NCI-H748 (cell line): ENCODE data around the gene SBF2.

Source experiments
- DNase-seq: peaks from one replicate; lab custom pipeline; 2025; ENCODE audit not compliant: unreplicated experiment; lab: John Stamatoyannopoulos, UW

The SBF2 gene

DNA sequence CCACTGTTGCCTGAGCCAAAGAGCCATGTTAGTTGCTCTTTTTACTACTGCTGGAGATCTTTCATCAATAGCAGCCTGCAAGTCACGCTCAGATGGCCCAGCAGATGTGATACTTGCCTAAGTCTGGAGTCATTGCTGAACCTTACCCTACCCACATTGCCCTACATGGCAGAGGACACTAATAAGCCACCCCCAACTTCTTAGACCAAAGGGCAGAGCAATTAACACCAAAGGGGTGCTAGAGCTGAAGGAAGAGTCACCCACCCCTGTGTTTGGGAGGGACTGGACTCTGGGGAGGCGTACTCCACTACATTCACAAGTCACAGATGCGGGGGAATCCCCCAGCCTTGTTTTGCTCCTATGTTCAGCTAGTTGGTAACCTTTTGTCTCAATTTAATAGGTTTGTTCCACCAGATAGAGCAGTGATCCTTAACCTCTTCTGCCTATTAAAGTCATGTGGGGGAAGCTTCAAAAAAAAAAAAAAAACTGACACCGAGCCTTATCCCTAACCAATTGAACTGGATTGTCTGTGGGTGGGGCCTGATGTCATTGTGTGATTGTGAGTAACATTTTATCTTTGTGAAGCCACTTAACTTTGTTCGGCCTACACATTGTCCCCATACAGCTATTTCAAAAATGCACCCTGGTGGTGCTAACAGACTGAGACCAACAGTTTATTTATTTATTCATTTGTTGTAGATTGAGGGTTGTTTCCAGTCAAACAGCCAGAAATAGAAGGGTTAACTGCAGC, 23.9 kb upstream of the SBF2 start:
- no peak for DNase-seq

DNA sequence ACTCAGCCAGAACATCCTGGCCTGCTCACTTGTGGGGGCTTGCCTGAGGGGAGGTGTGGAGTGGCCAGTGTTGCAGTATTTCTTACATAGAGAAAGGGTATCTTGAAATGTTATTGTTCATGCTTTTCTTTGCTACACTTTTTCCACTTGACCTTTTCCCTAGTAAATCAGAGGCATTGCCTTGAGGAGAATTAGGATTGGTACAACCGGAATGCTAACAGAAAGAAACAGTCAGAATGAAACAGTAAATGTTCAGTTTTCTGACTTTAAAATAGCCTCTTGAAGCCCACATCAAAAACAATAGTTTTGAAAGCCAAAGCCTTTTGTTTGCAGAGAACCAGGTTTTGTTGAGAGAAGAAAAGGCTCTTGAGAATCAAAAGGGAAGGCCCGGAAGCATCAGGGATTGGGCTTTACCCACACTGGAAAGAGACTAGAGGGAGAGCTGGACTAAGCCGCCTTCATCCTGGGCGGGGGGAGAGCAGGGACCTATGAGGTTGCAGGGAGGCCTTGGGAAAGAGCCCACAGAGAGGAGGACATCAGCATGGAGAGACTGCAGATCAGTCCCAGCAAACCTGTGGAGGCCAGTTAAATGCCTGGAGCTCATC, 23.2 kb upstream of the SBF2 start:
- no peak for DNase-seq

GRCh38 chr11:10315083-10315482, 21.1 kb upstream of the SBF2 start:
- no peak for DNase-seq

- peak; percentile 51 for DNase-seq
Measured at GRCh38 chr11:10314199-10315072, 20.4 kb upstream of the SBF2 start.

DNA sequence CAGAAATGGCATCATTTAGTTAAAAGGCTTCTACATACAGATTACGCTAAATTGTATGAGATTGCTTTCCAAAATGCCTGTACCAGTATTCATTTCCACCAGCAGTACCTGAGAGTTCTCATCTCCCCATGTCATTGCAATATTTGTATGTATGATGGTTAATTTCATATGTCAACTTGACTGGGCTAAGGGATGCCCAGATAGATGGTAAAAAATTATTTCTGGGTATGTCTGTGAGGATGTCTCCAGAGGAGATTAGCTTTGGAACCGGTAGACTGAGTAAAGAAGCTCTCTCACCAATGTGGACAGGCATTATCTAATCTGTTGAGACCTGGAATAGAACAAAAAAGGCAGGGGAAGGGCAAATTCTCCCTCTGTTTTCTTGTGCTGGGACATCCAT, 17.8 kb upstream of the SBF2 start:
- no peak for DNase-seq

DNA sequence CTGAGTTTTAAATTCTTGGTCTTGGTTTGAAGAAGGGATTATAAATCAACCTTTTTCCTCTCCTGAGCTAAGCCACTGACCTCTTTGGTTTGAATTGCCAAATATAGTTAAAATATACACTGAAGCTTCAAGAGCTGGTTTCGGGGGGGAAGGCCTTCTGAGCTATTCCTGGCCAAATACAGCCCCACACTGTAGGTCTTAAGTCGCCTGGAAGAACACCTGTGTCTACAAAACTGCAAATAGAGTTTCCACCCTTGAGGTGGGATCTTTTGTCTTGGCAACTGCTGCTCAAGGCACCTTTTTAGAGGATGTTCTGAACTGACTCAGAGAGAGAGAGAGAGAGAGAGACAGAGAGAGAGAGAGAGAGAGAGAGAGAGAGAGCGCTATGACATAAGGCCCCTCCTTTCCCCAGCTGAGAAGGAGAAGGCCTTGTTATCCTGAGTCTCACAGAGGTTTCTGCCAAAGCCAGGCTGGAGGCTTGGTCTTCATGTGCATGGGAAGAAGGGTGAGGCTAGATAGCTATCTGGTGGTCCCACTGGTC, 16.4 kb upstream of the SBF2 start:
- DNase-seq: no peak

DNA sequence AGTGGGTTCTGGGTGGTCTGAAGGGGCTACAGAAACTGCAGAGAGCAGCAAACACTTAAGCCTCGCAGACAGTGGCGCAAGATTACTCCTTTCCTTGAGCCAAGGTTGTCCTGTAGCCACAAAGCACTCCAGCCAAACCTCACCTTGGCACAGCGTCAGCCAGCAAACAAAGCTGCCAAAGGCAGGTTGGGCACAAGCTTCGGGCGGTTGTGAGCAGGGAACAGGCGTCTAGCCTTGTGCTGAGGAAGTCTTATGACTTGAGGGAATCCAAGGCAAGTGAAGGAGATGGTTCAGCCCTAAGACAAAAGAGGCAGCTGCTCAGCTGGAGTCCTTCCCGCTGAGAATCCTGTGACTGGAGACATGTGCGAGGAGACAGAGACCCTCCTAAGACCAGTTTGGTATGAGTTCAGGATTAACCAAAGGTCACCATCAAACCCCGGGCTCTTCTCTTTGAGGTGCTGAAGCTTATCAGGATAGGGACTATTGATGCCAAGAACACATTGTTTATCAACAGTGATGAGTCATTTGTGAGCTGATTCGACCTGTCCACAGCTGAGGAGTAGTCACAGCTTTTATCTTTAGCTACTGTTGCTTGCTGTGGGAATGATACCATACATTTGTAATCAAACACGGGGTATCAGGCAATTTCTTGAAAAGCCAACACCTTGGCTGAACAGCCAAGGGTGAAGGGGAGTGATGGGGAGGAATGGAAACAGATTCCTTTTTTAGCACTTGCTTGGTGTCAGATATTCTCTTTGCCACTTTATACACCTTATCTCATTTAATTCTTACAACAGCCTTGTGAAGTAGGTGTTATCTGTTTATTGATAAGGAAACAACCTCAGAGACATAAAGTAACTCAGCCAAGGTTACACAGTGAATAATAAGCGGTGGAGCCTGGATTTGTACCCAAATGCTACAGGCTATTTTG, 15.4 kb upstream of the SBF2 start:
- DNase-seq: no peak

- DNase-seq: no peak
Measured at GRCh38 chr11:10308201-10308954, 14.4 kb upstream of the SBF2 start.

GRCh38 chr11:10307400-10308200, 13.6 kb upstream of the SBF2 start:
- peak; percentile 86 for DNase-seq

- no peak for DNase-seq
Measured at GRCh38 chr11:10307022-10307399, 13.0 kb upstream of the SBF2 start.

DNA sequence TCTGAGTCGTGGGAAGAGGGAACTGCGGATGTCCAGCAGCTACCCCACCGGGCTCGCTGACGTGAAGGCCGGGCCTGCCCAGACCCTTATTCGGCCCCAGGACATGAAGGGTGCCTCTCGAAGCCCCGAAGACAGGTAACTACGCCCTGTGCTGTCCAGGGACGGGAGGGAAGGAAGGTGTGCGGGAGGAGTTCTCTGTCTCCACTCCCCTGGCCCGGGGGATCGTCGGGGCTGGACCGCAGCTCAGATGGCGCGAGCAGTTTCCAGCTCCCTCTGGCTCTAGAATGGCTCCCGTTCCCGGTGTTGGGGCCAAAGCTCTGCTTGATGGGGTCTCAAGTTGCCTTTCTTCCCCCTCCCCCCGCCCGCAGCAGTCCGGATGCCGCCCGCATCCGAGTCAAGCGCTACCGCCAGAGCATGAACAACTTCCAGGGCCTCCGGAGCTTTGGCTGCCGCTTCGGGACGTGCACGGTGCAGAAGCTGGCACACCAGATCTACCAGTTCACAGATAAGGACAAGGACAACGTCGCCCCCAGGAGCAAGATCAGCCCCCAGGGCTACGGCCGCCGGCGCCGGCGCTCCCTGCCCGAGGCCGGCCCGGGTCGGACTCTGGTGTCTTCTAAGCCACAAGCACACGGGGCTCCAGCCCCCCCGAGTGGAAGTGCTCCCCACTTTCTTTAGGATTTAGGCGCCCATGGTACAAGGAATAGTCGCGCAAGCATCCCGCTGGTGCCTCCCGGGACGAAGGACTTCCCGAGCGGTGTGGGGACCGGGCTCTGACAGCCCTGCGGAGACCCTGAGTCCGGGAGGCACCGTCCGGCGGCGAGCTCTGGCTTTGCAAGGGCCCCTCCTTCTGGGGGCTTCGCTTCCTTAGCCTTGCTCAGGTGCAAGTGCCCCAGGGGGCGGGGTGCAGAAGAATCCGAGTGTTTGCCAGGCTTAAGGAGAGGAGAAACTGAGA, 12.2 kb upstream of the SBF2 start:
- peak; percentile 59 for DNase-seq

DNA sequence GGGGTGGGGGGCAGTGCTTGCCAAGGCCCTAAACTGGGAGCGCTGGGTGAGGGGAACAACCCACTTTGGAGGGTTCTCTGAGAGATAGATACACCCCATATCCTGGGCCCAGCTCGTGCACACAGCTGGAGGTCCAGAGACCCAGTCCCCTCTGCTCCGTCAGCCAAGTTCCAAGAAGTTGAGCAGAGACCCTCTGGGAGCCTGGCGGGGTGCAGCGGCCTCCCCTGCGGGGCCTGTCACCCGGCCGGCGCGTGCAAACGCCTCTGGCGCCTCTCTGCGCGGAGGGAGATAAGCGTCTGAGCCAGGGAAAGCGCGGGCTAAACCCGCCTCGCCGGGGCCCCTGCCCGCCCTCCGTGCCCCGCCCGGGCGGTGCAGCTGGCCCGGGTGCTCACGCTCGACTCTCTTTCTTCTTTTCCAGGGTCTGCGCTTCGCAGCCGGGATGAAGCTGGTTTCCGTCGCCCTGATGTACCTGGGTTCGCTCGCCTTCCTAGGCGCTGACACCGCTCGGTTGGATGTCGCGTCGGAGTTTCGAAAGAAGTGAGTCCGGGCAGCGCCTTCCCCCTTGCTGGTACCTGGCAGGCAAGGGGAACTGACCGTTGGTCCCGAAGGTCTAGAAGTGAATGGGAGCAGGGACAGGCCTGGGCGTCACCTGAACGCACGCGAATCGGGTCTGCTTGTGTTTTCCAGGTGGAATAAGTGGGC, 11.4 kb upstream of the SBF2 start:
- DNase-seq: peak; percentile 59

DNA sequence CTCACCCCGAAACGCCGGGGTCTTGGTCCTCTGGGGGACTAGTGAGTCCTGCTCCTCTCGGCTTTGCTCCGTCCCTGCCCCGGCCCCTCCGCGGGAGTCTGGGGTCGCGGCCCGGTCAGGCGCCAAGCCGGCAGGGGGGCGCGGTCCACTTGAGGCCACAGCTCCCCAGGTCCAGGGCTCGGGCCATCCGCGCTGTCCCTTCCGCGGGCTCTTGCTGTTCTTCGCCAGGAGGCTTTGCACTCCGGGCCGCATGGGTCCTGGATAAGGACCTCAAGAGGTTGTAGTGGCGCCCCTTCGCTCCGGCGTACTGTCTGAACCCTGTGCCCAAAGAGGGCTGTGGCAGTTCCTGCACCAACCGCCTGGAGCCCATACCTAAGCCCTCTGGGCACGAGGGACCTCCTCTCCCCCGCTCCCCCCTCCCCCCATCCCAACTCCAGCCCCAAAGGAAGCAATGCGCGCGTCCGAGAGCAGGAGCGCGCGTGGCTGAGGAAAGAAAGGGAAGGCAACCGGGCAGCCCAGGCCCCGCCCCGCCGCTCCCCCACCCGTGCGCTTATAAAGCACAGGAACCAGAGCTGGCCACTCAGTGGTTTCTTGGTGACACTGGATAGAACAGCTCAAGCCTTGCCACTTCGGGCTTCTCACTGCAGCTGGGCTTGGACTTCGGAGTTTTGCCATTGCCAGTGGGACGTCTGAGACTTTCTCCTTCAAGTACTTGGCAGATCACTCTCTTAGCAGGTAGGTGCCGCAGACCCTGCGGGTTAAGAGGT, 10.7 kb upstream of the SBF2 start, which contains the start of gene ADM:
Gene ADM, plus strand, starts transcription at position 579 of the 767 bp plus-strand sequence. CDS start 628 bp downstream, outside the sequence.
- peak; percentile 85 for DNase-seq

- peak; percentile 56 for DNase-seq
Measured at GRCh38 chr11:10303558-10304363, 9.7 kb upstream of the SBF2 start.

DNA sequence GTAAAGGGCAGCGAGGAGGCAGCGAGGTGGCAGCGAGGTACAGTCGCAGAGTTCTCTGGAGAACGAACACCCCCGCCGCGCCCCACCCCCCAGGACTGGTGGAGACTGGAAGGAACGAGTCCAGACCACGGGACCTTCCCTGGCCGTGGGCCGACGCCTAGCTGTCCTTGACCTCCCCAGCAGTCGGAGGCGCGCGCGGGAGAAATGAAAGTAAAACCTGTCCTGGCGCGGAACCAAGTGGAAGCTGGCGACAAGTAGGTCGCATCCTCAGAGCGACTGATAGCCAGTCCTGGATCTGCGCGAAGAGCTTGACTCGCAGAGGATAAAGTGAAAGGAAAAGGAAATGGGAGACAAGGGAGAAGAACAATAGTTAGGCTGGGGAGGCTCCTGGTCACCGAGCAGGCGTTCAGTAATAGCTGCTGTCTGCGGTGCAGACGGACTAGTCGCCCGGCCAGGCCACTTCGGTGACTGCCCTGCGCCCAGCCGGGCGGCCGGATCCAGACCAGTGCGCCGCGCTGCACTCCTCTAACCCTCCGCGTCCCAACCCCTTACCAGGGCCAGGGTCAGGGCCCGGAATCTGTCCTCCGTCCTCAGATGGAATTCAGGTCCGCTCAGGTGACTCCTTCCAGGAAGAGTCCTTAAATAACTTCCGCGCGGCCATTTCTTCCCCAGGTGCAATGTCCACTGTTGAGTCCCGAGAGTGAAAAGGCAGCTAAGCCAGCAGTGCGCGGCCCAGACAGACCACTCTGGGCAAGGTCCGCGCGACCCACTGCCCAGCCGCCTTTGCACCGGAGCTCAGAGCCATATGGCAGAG, 8.9 kb upstream of the SBF2 start:
- DNase-seq: peak; percentile 75
